Measurements from ENCODE around the gene ATG14.

ATG14 gene

DNA sequence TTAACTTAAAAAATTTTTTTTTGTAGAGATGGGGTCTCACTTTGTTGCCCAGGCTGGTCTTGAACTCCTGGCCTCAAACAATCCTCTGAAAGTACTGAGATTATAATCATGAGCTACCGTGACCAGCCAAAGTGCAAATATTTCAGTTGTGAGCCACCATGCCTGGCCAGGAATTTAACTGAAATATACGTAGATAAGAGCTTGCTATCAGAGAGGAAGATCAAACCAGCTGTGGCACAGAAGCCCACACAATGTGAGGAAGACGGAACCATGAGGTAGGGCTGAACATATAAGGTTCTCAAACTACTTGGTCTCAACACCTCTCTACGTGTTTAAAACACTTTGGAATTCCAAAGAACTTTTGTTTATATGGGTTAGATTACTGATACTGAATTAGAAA lies 29.1 kb downstream of the ATG14 start:
- FAIRE-seq (no peak), DNase-seq (ENCODE audit: insufficient read length) (no peak)
- TF ChIP-seq POLR2AphosphoS5 (IDR thresholded peaks at IDR 0.05; ENCODE audit: low read depth, low read length) = no peak
- no peak for TF ChIP-seq TAF1 (IDR thresholded peaks at IDR 0.05; ENCODE audit: borderline replicate concordance, low read depth, low read length)
- TF ChIP-seq POLR2A (IDR thresholded peaks at IDR 0.05; ENCODE audit: low read depth, low read length) = no peak

- DNase-seq (ENCODE audit: insufficient read length) (no peak), FAIRE-seq (no peak)
- TF ChIP-seq POLR2A (IDR thresholded peaks at IDR 0.05; ENCODE audit: low read depth, low read length) = no peak
- no peak for TF ChIP-seq POLR2AphosphoS5 (IDR thresholded peaks at IDR 0.05; ENCODE audit: low read depth, low read length)
- no peak for TF ChIP-seq TAF1 (IDR thresholded peaks at IDR 0.05; ENCODE audit: borderline replicate concordance, low read depth, low read length)
Observed at GRCh38 chr14:55381561-55381960, 30.1 kb downstream of the ATG14 start.

DNA sequence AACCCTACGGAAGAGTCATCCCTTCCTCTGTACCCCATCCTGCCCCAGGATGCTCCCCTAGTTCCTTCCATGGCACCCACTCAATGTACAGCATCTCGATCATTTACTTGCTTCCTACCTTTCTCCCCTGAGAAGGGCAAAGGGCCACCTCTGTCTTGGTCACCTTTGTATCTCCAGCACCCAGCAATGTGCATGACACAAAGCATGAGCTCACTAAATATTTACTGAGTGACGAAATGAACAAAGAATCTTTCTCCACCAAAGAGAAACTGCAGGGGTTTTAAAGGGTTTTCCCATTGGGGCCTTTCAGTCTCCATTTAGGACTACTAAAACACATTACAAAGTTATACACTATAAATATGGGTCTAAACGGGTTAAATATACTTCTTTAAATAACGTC lies 30.6 kb downstream of the ATG14 start:
- no peak for FAIRE-seq
- no peak for TF ChIP-seq POLR2AphosphoS5 (IDR thresholded peaks at IDR 0.05; ENCODE audit: low read depth, low read length)
- no peak for TF ChIP-seq TAF1 (IDR thresholded peaks at IDR 0.05; ENCODE audit: borderline replicate concordance, low read depth, low read length)
- TF ChIP-seq POLR2A (IDR thresholded peaks at IDR 0.05; ENCODE audit: low read depth, low read length) = no peak
- no peak for DNase-seq (ENCODE audit: insufficient read length)

DNA sequence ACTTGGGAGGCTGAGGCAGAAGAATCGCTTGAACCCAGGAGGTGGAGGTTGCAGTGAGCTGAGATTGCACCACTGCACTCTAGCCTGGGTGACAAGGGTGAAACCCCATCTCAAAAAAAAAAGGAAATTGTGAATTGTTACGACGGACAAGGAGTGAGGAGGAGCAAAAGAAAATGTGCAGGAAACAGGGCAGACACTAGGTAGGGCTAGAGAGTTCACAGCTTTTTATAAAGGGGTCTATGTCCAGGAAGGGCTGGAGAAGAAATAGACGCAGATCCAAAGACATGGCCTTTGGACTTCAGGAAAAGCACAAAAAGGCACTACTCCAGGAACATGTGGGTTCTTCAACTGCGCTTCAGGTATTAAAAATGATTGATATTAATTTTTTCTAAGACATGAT lies 34.4 kb downstream of the ATG14 start:
- DNase-seq (ENCODE audit: insufficient read length) (no peak), FAIRE-seq (no peak)
- TF ChIP-seq POLR2AphosphoS5 (IDR thresholded peaks at IDR 0.05; ENCODE audit: low read depth, low read length) = no peak
- TF ChIP-seq TAF1 (IDR thresholded peaks at IDR 0.05; ENCODE audit: borderline replicate concordance, low read depth, low read length) = no peak

GRCh38 chr14:55374771-55375170 lies 36.9 kb downstream of the ATG14 start:
- DNase-seq (ENCODE audit: insufficient read length) (no peak), FAIRE-seq (no peak)
- TF ChIP-seq POLR2AphosphoS5 (IDR thresholded peaks at IDR 0.05; ENCODE audit: low read depth, low read length) (no peak), TAF1 (IDR thresholded peaks at IDR 0.05; ENCODE audit: borderline replicate concordance, low read depth, low read length) (no peak), POLR2A (IDR thresholded peaks at IDR 0.05; ENCODE audit: low read depth, low read length) (no peak)

- no peak for FAIRE-seq
- TF ChIP-seq TAF1 (IDR thresholded peaks at IDR 0.05; ENCODE audit: borderline replicate concordance, low read depth, low read length) = no peak
- no peak for TF ChIP-seq POLR2A (IDR thresholded peaks at IDR 0.05; ENCODE audit: low read depth, low read length)
- no peak for TF ChIP-seq POLR2AphosphoS5 (IDR thresholded peaks at IDR 0.05; ENCODE audit: low read depth, low read length)
- DNase-seq (ENCODE audit: insufficient read length) = no peak
Observed at GRCh38 chr14:55373784-55374705, 37.6 kb downstream of the ATG14 start.

GRCh38 chr14:55372825-55373224 lies 38.8 kb downstream of the ATG14 start:
- DNase-seq (ENCODE audit: insufficient read length) = no peak
- no peak for FAIRE-seq
- TF ChIP-seq POLR2A (IDR thresholded peaks at IDR 0.05; ENCODE audit: low read depth, low read length) (no peak), POLR2AphosphoS5 (IDR thresholded peaks at IDR 0.05; ENCODE audit: low read depth, low read length) (no peak), TAF1 (IDR thresholded peaks at IDR 0.05; ENCODE audit: borderline replicate concordance, low read depth, low read length) (no peak)

DNA sequence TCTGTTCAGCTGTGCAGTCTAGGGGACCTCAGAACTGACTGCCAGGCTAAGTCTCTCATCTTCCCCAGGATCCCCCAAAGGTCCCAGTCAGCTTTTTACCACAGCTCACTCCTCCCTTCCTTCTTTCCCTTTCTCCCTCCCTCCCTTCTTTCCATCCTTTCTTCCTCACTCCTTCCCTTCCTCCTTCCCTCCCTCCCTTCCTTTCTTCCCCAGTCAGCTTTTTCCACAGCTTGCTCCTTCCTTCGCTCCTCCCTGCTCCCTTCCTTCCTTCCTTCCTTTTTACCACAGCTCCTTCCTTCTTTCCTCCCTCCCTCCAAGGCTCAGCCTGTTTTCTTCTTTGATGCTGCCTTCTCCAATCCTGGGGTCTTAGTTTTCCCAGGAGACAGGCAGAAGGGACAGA lies 39.2 kb downstream of the ATG14 start:
- TF ChIP-seq POLR2AphosphoS5 (IDR thresholded peaks at IDR 0.05; ENCODE audit: low read depth, low read length) = no peak
- TF ChIP-seq TAF1 (IDR thresholded peaks at IDR 0.05; ENCODE audit: borderline replicate concordance, low read depth, low read length) = no peak
- no peak for TF ChIP-seq POLR2A (IDR thresholded peaks at IDR 0.05; ENCODE audit: low read depth, low read length)
- DNase-seq (ENCODE audit: insufficient read length) (no peak), FAIRE-seq (no peak)

GRCh38 chr14:55370883-55371455 lies 40.7 kb downstream of the ATG14 start:
- FAIRE-seq = no peak
- no peak for DNase-seq (ENCODE audit: insufficient read length)
- TF ChIP-seq POLR2A (IDR thresholded peaks at IDR 0.05; ENCODE audit: low read depth, low read length) = no peak
- TF ChIP-seq POLR2AphosphoS5 (IDR thresholded peaks at IDR 0.05; ENCODE audit: low read depth, low read length) = no peak
- TF ChIP-seq TAF1 (IDR thresholded peaks at IDR 0.05; ENCODE audit: borderline replicate concordance, low read depth, low read length) = no peak

DNA sequence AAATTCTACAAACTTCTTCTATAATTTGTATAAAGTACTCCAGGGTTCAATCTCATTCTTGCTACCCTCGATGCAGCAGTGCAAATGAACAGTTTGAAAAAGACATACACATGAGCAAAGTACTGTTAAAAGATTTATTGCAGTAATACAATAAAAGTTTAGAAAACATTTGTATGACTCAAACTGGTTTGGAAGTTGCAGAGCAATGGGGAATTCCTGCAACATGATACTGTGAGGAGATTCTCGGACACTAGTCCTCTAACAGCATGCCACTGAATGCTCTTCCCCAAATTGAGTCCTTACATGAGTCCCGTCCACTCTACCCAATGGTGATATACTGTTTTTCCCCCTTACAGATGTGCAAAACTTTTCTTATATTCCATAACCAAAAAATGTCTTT lies 45.4 kb downstream of the ATG14 start:
- DNase-seq (ENCODE audit: insufficient read length) (no peak), FAIRE-seq (no peak)
- TF ChIP-seq POLR2A (IDR thresholded peaks at IDR 0.05; ENCODE audit: low read depth, low read length) (no peak), TAF1 (IDR thresholded peaks at IDR 0.05; ENCODE audit: borderline replicate concordance, low read depth, low read length) (no peak), POLR2AphosphoS5 (IDR thresholded peaks at IDR 0.05; ENCODE audit: low read depth, low read length) (no peak)

DNA sequence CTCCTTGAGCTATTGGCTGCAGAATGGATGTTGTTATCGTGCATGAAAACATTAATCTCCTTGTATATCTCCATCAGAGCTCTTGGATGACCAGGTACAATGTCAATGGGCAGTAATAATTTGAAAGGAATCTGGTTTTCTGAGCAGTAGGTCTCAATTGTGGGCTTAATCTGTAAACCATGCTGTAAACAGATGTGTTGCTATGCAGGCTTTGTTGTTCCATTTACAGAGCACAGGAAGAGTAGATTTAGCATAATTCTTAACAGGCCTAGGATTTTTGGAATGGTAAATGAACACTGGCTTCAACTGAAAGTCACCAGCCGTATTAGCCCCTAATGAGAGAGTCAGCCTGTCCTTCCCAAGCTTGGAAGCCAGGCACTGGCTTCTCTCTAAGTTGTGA lies 50.4 kb downstream of the ATG14 start:
- TF ChIP-seq POLR2A (IDR thresholded peaks at IDR 0.05; ENCODE audit: low read depth, low read length) (no peak), TAF1 (IDR thresholded peaks at IDR 0.05; ENCODE audit: borderline replicate concordance, low read depth, low read length) (no peak), POLR2AphosphoS5 (IDR thresholded peaks at IDR 0.05; ENCODE audit: low read depth, low read length) (no peak)
- FAIRE-seq (no peak), DNase-seq (ENCODE audit: insufficient read length) (no peak)

DNA sequence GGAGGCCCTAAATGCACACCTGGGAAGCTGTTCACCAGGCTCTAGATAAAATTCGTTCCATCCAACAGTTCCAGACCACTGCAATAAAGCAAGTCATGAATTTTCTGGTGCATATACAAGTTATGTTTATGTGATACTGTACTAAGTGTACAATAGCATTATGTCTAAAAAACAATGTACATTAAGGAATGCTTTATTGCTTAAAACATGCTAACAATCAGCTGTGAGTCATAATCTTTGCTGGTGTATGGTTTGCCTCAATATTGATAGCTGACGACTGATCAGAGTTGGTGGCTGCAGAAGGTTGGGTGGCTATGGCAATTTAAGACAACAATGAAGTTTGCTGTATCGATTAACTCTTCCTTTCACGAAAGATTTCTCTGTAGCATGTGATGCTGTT lies 52.3 kb downstream of the ATG14 start:
- no peak for FAIRE-seq
- TF ChIP-seq TAF1 (IDR thresholded peaks at IDR 0.05; ENCODE audit: borderline replicate concordance, low read depth, low read length) = no peak
- TF ChIP-seq POLR2A (IDR thresholded peaks at IDR 0.05; ENCODE audit: low read depth, low read length) = no peak
- TF ChIP-seq POLR2AphosphoS5 (IDR thresholded peaks at IDR 0.05; ENCODE audit: low read depth, low read length) = no peak
- DNase-seq (ENCODE audit: insufficient read length) = no peak

Data from GM12892 (cell line).